ENCODE data around the gene ADARB1. TPM values are rescaled to one million over a fixed set of nuclear protein-coding genes. Genes with fewer than 3 reads are reported as not detected.

ADARB1 gene
- total and polyA plus RNA-seq, 2 of the 8 experiments (the other 6 are each of a cell fraction or from before 2014, with no cell fraction given): 4.7 to 14.9 TPM

DNA sequence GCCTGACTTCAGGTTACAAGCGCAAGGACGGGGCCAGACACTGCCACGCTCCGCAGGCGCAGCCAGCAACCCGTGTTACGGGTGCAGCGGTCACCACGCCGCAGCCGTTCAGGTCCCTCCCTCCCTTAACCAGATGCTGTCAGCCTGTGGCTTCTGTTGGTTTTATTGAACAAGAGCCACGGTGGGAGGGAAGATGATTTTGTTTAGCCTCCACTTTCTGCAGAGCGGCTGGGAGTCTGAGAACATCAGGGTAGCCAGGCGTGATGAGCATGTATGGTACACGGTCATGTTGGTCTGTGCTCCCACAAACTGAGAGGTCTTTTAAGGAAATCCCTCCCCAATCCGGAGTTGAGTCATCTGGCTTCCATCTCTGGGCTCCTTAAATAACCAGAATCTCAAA, 18.5 kb upstream of the ADARB1 start (continued):
- TF ChIP-seq, protein P1, sequence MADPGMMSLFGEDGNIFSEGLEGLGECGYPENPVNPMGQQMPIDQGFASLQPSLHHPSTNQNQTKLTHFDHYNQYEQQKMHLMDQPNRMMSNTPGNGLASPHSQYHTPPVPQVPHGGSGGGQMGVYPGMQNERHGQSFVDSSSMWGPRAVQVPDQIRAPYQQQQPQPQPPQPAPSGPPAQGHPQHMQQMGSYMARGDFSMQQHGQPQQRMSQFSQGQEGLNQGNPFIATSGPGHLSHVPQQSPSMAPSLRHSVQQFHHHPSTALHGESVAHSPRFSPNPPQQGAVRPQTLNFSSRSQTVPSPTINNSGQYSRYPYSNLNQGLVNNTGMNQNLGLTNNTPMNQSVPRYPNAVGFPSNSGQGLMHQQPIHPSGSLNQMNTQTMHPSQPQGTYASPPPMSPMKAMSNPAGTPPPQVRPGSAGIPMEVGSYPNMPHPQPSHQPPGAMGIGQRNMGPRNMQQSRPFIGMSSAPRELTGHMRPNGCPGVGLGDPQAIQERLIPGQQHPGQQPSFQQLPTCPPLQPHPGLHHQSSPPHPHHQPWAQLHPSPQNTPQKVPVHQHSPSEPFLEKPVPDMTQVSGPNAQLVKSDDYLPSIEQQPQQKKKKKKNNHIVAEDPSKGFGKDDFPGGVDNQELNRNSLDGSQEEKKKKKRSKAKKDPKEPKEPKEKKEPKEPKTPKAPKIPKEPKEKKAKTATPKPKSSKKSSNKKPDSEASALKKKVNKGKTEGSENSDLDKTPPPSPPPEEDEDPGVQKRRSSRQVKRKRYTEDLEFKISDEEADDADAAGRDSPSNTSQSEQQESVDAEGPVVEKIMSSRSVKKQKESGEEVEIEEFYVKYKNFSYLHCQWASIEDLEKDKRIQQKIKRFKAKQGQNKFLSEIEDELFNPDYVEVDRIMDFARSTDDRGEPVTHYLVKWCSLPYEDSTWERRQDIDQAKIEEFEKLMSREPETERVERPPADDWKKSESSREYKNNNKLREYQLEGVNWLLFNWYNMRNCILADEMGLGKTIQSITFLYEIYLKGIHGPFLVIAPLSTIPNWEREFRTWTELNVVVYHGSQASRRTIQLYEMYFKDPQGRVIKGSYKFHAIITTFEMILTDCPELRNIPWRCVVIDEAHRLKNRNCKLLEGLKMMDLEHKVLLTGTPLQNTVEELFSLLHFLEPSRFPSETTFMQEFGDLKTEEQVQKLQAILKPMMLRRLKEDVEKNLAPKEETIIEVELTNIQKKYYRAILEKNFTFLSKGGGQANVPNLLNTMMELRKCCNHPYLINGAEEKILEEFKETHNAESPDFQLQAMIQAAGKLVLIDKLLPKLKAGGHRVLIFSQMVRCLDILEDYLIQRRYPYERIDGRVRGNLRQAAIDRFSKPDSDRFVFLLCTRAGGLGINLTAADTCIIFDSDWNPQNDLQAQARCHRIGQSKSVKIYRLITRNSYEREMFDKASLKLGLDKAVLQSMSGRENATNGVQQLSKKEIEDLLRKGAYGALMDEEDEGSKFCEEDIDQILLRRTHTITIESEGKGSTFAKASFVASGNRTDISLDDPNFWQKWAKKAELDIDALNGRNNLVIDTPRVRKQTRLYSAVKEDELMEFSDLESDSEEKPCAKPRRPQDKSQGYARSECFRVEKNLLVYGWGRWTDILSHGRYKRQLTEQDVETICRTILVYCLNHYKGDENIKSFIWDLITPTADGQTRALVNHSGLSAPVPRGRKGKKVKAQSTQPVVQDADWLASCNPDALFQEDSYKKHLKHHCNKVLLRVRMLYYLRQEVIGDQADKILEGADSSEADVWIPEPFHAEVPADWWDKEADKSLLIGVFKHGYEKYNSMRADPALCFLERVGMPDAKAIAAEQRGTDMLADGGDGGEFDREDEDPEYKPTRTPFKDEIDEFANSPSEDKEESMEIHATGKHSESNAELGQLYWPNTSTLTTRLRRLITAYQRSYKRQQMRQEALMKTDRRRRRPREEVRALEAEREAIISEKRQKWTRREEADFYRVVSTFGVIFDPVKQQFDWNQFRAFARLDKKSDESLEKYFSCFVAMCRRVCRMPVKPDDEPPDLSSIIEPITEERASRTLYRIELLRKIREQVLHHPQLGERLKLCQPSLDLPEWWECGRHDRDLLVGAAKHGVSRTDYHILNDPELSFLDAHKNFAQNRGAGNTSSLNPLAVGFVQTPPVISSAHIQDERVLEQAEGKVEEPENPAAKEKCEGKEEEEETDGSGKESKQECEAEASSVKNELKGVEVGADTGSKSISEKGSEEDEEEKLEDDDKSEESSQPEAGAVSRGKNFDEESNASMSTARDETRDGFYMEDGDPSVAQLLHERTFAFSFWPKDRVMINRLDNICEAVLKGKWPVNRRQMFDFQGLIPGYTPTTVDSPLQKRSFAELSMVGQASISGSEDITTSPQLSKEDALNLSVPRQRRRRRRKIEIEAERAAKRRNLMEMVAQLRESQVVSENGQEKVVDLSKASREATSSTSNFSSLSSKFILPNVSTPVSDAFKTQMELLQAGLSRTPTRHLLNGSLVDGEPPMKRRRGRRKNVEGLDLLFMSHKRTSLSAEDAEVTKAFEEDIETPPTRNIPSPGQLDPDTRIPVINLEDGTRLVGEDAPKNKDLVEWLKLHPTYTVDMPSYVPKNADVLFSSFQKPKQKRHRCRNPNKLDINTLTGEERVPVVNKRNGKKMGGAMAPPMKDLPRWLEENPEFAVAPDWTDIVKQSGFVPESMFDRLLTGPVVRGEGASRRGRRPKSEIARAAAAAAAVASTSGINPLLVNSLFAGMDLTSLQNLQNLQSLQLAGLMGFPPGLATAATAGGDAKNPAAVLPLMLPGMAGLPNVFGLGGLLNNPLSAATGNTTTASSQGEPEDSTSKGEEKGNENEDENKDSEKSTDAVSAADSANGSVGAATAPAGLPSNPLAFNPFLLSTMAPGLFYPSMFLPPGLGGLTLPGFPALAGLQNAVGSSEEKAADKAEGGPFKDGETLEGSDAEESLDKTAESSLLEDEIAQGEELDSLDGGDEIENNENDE (IDR thresholded peaks at IDR 0.05; ENCODE audit: insufficient replicate concordance, low read length): no peak
- TF ChIP-seq TCF12 (IDR thresholded peaks at IDR 0.05; ENCODE audit: low read depth, low read length) (no peak), RNF2 (IDR thresholded peaks at IDR 0.05; ENCODE audit: borderline replicate concordance, low read depth, low read length, missing control alignments, poor library complexity, severe bottlenecking) (no peak), TAF1 (IDR thresholded peaks at IDR 0.05; ENCODE audit: low read depth, low read length) (no peak), SAP30 (IDR thresholded peaks at IDR 0.05; ENCODE audit: insufficient read depth, insufficient replicate concordance, low read length) (no peak), ZNF274 (IDR thresholded peaks at IDR 0.05; ENCODE audit: borderline replicate concordance, extremely low read depth, low read length) (no peak)

Data from H1 (cell line).